Neural progenitor cell (in vitro differentiated cells): ENCODE data around the gene R3HDM2. TPM values are rescaled to one million over a fixed set of nuclear protein-coding genes. Genes with fewer than 3 reads are reported as not detected.

Experiments
- DNase-seq: peaks from one replicate; pipeline ENCODE4 v3.0.0-alpha.2; 2016; ENCODE audit warnings: low spot score
- H2AFZ ChIP-seq: fragments of 200-600 bp; sonication (generic); replicated peaks from 2 replicates; pipeline ENCODE4 v1.6.1; 2016; ENCODE audit warnings: antibody characterized with exemption
- H3F3A ChIP-seq: fragments of 200-600 bp; sonication (generic); 2 replicates; pipeline ENCODE4 v1.6.1; 2016; ENCODE audit warnings: antibody characterized with exemption, low read depth
- H3K27ac ChIP-seq: fragments of 200-600 bp; sonication (generic); 2 replicates; pipeline ENCODE4 v1.5.1; 2016; ENCODE audit warnings: mild to moderate bottlenecking
- H3K27me3 ChIP-seq: fragments of 200-600 bp; sonication (generic); 2 replicates; pipeline ENCODE4 v1.6.1; 2016; ENCODE audit warnings: mild to moderate bottlenecking, moderate library complexity
- H3K36me3 ChIP-seq: fragments of 200-600 bp; sonication (generic); 2 replicates; pipeline ENCODE4 v1.5.1; 2016
- H3K4me1 ChIP-seq: fragments of 200-600 bp; sonication (generic); 2 replicates; pipeline ENCODE4 v1.6.1; 2016; ENCODE audit warnings: mixed run types
- H3K4me2 ChIP-seq: fragments of 200-600 bp; sonication (generic); 2 replicates; pipeline ENCODE4 v1.6.1; 2016
- H3K4me3 ChIP-seq: fragments of 200-600 bp; sonication (generic); 2 replicates; pipeline ENCODE4 v1.5.1; 2016
- H3K79me2 ChIP-seq: fragments of 200-600 bp; sonication (generic); 2 replicates; pipeline ENCODE4 v1.6.1; 2016; ENCODE audit warnings: low read depth
- H3K9ac ChIP-seq: fragments of 200-600 bp; sonication (generic); 2 replicates; pipeline ENCODE4 v1.6.1; 2016
- H3K9me3 ChIP-seq: fragments of 200-600 bp; sonication (generic); 2 replicates; pipeline ENCODE4 v1.5.1; 2016; ENCODE audit warnings: low read depth
- H4K20me1 ChIP-seq: fragments of 200-600 bp; sonication (generic); 2 replicates; pipeline ENCODE4 v1.6.1; 2016; ENCODE audit warnings: low read depth
- H3K27ac Mint-ChIP-seq: 3 replicates; pipeline ENCODE4 v1.8.0; 2021; ENCODE audit warnings: mixed read lengths
- H3K27me3 Mint-ChIP-seq: 2 replicates; pipeline ENCODE4 v1.8.0; 2022; ENCODE audit warnings: low read depth, mild to moderate bottlenecking, inconsistent platforms, moderate library complexity, mixed read lengths; ENCODE audit not compliant: insufficient read depth
- H3K36me3 Mint-ChIP-seq: 3 replicates; pipeline ENCODE4 v1.8.0; 2021; ENCODE audit warnings: mixed read lengths
- H3K4me1 Mint-ChIP-seq: 3 replicates; pipeline ENCODE4 v1.8.0; 2021; ENCODE audit warnings: mixed read lengths
- H3K4me3 Mint-ChIP-seq: 3 replicates; pipeline ENCODE4 v1.8.0; 2021; ENCODE audit warnings: mild to moderate bottlenecking, moderate library complexity, mixed read lengths
- H3K9me3 Mint-ChIP-seq: 3 replicates; pipeline ENCODE4 v1.8.0; 2020; ENCODE audit warnings: mixed read lengths
- EZH2 ChIP-seq: fragments of 200-600 bp; sonication (generic); IDR thresholded peaks from 2 replicates; pipeline ENCODE4 v1.6.1; 2017; ENCODE audit warnings: antibody characterized with exemption, mild to moderate bottlenecking, moderate library complexity
- EZH2phosphoT487 ChIP-seq: fragments of 200-600 bp; sonication (generic); IDR thresholded peaks from 2 replicates; pipeline ENCODE4 v1.6.1; 2017; ENCODE audit warnings: antibody characterized with exemption
- total RNA-seq: library from RNA; depleted of rRNA; stranded (reverse); fragments of >200 nt; gene quantifications from 2 replicates; pipeline ENCODE4 v1.2.3, GENCODE V29; 2015; ENCODE audit warnings: low replicate concordance
- TF ChIP-seq, protein P1 (sequence below): fragments of 200-600 bp; sonication (generic); IDR thresholded peaks from 2 replicates; pipeline ENCODE4 v1.5.1; 2017; ENCODE audit warnings: antibody characterized with exemption, mild to moderate bottlenecking

R3HDM2 gene
- total RNA-seq, 1 donor from 2014 or later = 40.0 TPM

DNA sequence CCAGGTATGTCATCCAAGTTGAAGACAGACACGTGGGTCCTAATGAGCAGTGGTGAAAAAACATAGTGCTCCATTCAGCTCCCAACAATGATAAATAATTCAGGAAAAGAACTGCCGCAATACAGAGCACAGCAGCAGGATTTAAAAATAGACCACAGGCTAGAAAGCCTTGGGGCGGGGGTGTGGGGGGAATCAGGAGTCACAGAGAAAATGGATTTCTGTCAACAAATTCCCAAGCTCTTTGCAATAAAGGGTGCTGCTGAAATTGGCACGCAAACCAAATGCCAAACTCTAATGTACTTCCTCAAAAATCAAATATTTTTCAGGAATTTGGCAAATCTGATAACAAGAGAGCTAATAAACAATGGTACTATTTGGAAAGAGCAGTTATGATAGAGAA is 58.6 kb downstream of the R3HDM2 start:
- DNase-seq = no peak
- Mint-ChIP-seq H3K27ac (no peak overlapping the region), H3K36me3 (peaks cover 21% of the 10 kb centered on the region), H3K9me3 (peaks cover 4% of the 10 kb centered on the region), H3K4me3 (no peak overlapping the region), H3K27me3 (no peaks in the 10 kb centered on the region), H3K4me1 (no peaks in the 10 kb centered on the region)
- no peaks in the 10 kb centered on the region for H3F3A ChIP-seq
- TF ChIP-seq, protein P1, sequence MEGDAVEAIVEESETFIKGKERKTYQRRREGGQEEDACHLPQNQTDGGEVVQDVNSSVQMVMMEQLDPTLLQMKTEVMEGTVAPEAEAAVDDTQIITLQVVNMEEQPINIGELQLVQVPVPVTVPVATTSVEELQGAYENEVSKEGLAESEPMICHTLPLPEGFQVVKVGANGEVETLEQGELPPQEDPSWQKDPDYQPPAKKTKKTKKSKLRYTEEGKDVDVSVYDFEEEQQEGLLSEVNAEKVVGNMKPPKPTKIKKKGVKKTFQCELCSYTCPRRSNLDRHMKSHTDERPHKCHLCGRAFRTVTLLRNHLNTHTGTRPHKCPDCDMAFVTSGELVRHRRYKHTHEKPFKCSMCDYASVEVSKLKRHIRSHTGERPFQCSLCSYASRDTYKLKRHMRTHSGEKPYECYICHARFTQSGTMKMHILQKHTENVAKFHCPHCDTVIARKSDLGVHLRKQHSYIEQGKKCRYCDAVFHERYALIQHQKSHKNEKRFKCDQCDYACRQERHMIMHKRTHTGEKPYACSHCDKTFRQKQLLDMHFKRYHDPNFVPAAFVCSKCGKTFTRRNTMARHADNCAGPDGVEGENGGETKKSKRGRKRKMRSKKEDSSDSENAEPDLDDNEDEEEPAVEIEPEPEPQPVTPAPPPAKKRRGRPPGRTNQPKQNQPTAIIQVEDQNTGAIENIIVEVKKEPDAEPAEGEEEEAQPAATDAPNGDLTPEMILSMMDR = no peak
- no peak for TF ChIP-seq EZH2
- no peak for TF ChIP-seq EZH2phosphoT487
- H4K20me1 ChIP-seq = no peaks in the 10 kb centered on the region
- H3K36me3 ChIP-seq = no peaks in the 10 kb centered on the region
- no peak overlapping the region for H3K4me2 ChIP-seq
- H2AFZ ChIP-seq = no peak overlapping the region
- no peak overlapping the region for H3K9ac ChIP-seq
- no peaks in the 10 kb centered on the region for H3K4me1 ChIP-seq
- no peaks in the 10 kb centered on the region for H3K27me3 ChIP-seq
- H3K27ac ChIP-seq = no peak overlapping the region
- H3K4me3 ChIP-seq = no peak overlapping the region
- no peaks in the 10 kb centered on the region for H3K9me3 ChIP-seq
- no peaks in the 10 kb centered on the region for H3K79me2 ChIP-seq

DNA sequence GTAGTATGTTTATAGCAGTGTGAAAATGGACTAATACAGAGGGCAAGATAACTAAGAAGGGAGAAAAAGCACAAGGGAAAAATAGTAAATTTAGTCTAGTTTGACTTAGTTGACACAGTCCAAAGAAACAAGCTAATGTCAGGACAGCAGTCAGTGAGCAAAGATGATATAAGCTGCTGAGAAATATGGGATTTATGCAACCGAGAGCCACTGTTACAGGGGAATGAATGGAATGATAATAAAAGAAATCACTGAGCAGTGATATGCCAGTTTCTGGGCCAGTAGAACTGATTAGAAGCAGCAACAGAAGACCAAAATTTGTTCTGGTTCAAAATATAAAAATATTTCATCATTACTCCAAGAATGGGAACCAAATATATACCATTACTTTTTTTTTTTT is 60.1 kb downstream of the R3HDM2 start:
- no peaks in the 10 kb centered on the region for H3K4me1 ChIP-seq
- Mint-ChIP-seq H3K4me1 (no peaks in the 10 kb centered on the region), H3K4me3 (no peak overlapping the region), H3K27ac (no peak overlapping the region), H3K36me3 (peaks cover 24% of the 10 kb centered on the region), H3K9me3 (peaks cover 16% of the 10 kb centered on the region), H3K27me3 (no peaks in the 10 kb centered on the region)
- no peaks in the 10 kb centered on the region for H4K20me1 ChIP-seq
- no peak for TF ChIP-seq EZH2
- TF ChIP-seq EZH2phosphoT487 = no peak
- TF ChIP-seq, protein P1 = no peak
- no peaks in the 10 kb centered on the region for H3F3A ChIP-seq
- H3K9me3 ChIP-seq = peaks cover 12% of the 10 kb centered on the region
- H3K79me2 ChIP-seq = no peaks in the 10 kb centered on the region
- no peak overlapping the region for H3K9ac ChIP-seq
- no peaks in the 10 kb centered on the region for H3K36me3 ChIP-seq
- H3K27ac ChIP-seq = no peak overlapping the region
- H3K4me3 ChIP-seq = no peak overlapping the region
- no peak for DNase-seq
- H3K4me2 ChIP-seq = no peak overlapping the region
- no peak overlapping the region for H2AFZ ChIP-seq
- no peaks in the 10 kb centered on the region for H3K27me3 ChIP-seq

DNA sequence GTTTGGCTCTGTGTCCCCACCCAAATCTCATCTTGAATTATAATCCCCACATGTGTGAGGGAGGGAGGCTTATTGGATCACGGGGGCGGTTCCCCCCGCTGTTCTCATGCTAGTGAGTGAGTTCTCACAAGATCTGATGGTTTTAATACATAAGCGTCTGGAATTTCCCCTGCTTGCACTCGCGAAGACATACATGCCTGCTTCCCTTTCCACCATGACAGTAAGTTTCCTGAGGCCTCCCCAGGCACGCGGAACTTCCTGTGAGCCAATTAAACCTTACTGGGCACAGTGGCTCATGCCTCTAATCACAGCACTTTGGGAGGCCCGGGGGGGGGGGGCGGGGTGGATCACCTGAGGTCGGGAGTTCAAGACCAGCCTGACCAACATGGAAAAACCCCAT is 60.8 kb downstream of the R3HDM2 start:
- Mint-ChIP-seq H3K36me3 (peaks cover 24% of the 10 kb centered on the region), H3K4me3 (no peak overlapping the region), H3K27ac (no peak overlapping the region), H3K27me3 (no peaks in the 10 kb centered on the region), H3K9me3 (peaks cover 16% of the 10 kb centered on the region), H3K4me1 (no peaks in the 10 kb centered on the region)
- Histone ChIP-seq H3K36me3 (no peaks in the 10 kb centered on the region), H4K20me1 (no peaks in the 10 kb centered on the region), H3K79me2 (no peaks in the 10 kb centered on the region), H3K4me2 (no peak overlapping the region), H3K9ac (no peak overlapping the region), H3K27me3 (no peaks in the 10 kb centered on the region), H3K4me1 (no peaks in the 10 kb centered on the region), H3F3A (no peaks in the 10 kb centered on the region), H3K27ac (no peak overlapping the region), H3K9me3 (peaks cover 12% of the 10 kb centered on the region), H2AFZ (no peak overlapping the region), H3K4me3 (no peak overlapping the region)
- TF ChIP-seq EZH2 (no peak), EZH2phosphoT487 (no peak)
- TF ChIP-seq, protein P1 = no peak
- DNase-seq = no peak

DNA sequence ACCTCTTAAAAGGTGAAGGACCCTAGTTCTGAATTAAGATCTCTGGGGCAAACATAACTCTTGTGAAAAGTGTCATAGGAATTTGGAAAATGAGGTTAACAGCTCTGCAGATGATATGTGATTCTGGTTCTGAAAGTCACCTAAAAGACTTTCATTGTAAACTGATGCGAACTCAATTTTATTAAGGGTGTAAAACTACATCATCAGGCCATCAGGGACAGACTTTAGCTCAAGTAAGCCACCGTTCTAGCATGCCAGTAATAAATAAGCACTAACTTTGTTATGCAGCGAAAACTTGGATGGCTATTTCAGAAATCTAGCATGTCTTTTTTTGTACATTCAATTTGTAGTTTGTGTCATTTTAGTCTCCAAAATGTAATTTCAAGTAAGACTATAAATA is 61.6 kb downstream of the R3HDM2 start:
- Histone ChIP-seq H3K9ac (no peak overlapping the region), H4K20me1 (no peaks in the 10 kb centered on the region), H2AFZ (no peak overlapping the region), H3K4me2 (no peak overlapping the region), H3K27ac (no peak overlapping the region), H3F3A (no peaks in the 10 kb centered on the region), H3K9me3 (peaks cover 12% of the 10 kb centered on the region), H3K4me1 (no peaks in the 10 kb centered on the region), H3K27me3 (no peaks in the 10 kb centered on the region), H3K79me2 (no peaks in the 10 kb centered on the region), H3K36me3 (no peaks in the 10 kb centered on the region), H3K4me3 (no peak overlapping the region)
- no peaks in the 10 kb centered on the region for H3K4me1 Mint-ChIP-seq
- H3K9me3 Mint-ChIP-seq = peaks cover 16% of the 10 kb centered on the region
- H3K4me3 Mint-ChIP-seq = no peak overlapping the region
- H3K36me3 Mint-ChIP-seq = peaks cover 24% of the 10 kb centered on the region
- no peak for DNase-seq
- TF ChIP-seq, protein P1 = no peak
- TF ChIP-seq EZH2 = no peak
- TF ChIP-seq EZH2phosphoT487 = no peak
- H3K27ac Mint-ChIP-seq = no peak overlapping the region
- no peaks in the 10 kb centered on the region for H3K27me3 Mint-ChIP-seq
